GM19193 (cell line): ENCODE measurements around the gene NSUN4.

ENCODE experiments used
- POLR2A ChIP-seq: IDR thresholded peaks from 4 replicates; pipeline ENCODE4 v1.6.1; 2011; ENCODE audit not compliant: insufficient read depth, insufficient read length; ENCODE audit errors: extremely low read depth

The NSUN4 gene

DNA sequence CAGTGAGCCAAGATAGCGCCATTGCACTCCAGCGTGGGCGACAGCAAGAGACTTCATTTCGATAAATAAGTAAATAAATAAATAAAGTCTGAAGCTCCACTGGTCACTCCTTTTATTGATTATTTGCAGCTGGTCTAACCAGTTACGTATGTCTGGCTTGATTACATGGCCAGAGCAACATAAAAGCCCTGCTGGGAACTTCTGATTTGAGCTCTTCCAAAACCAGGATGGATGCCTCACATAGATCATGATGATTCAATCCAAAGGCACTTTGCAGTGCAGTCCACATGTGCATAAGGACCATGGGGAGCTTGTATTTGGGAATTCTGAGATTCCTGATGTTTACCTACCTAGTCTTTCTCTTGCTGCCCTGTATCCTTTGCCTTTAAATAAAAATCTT, 24.0 kb downstream of the NSUN4 start:
- no peak for TF ChIP-seq POLR2A

DNA sequence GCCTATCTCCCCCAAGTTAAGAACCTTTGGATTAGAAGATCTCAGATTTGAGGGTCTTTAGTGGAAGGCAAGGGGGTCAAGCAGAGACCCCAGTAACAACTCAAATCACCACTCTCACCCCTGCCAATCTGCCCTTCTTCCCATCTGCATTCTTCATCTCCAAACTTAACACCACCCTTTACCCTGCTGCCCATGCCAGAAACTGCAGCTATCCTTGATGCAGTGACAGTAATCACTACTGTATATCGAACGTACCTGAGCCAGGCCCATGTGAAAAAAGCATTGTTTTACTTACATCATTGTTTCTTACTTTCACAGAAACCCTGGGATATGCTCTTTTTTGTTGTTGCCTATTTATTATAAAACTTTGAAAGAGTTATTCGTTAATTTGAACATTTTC, 26.5 kb downstream of the NSUN4 start:
- TF ChIP-seq POLR2A = no peak

DNA sequence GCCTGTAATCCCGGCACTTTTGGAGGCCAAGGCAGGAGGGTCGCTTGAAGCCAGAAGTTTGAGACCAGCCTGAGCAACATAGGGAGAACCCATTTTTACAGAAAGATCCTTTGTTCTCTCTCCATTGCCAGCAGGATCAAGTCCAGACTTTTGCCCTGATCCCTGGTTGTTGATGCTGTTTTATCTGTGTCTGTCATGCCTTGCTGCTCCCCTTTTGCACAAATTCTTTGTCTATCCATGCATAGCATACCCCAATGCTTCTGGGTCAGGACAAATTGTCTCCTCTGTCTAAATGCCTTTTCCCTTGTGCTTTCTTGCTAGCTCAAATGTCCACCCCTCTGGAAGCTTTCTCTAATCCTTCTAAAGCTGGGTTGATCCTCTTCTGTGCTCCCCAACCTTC, 28.2 kb downstream of the NSUN4 start:
- TF ChIP-seq POLR2A = no peak

GRCh38 chr1:46369542-46370213, 29.1 kb downstream of the NSUN4 start:
- TF ChIP-seq POLR2A = no peak

DNA sequence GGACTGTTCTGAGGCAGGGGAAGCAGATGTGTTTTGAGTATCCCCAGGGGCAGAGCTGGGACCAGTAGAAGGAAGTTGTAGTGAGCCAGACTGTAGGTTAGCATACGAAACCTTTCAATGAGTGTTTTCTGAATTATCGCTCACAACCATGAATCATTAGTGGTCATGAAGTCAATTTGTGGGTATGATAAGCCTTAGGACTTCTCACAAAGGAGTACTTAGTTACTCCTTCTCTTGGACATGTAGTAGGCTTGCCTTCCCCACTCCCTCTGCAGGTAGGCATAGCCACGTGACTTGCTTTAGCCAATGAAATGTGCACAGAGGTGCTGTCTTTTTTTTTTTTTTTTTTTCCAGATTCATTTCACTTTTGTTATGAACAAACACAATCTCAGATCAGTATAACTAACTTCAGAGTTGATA, 29.6 kb downstream of the NSUN4 start:
- no peak for TF ChIP-seq POLR2A

DNA sequence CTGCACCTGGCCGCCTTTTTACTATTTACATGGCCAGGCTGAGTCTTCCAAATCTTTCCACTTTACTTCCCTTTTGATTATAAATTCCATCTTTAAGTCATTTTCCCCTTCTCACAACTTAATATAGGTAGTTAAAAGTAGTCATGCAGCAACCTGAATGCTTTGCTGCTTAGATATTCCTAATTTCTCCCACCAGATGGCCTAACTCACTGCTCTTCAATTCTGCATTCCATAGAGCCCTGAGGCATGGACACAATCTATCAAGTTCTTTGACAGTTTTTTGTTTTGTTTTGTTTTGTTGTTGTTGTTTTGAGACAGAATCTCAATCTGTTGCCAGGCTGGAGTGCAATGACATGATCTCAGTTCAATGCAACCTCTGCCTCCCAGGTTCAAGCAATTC, 31.8 kb downstream of the NSUN4 start:
- no peak for TF ChIP-seq POLR2A

GRCh38 chr1:46379996-46380395, 39.4 kb downstream of the NSUN4 start:
- TF ChIP-seq POLR2A = no peak

GRCh38 chr1:46380508-46380907, 39.9 kb downstream of the NSUN4 start:
- TF ChIP-seq POLR2A = no peak

GRCh38 chr1:46393510-46393909, 52.9 kb downstream of the NSUN4 start:
- TF ChIP-seq POLR2A = no peak

GRCh38 chr1:46394108-46394871, 53.7 kb downstream of the NSUN4 start, which contains the start of gene FAAH:
TSS of gene FAAH (plus strand) at chr1:46394317. CDS start at chr1:46394349, 32 bp downstream.
- TF ChIP-seq POLR2A = no peak

DNA sequence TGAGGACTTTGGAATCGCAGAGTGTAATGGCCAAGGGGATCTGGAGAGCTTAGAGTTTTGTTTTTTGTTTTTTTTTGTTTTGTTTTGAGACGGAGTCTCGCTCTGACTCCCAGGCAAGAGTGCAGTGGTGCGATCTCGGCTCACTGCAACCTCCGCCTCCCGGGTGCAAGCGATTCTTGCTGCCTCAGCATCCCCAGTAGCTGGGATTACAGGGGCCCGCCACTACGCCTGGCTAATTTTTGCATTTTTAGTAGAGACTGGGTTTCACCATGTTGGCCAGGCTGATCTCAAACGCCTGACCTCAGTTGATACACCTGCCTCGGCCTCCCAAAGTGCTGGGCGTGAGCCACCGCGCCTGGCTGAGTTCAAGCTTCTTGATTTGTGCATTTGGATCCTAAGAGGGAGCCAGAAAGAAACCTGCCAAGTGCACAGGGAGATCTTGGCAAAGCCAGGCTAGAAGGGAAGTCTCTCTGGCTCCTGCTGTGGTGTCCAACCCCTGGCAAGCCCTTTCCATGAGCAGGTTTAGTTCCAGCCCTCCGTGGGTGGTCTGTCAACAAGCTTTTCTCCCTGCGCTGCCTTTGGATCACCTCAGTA, 54.4 kb downstream of the NSUN4 start:
- no peak for TF ChIP-seq POLR2A

DNA sequence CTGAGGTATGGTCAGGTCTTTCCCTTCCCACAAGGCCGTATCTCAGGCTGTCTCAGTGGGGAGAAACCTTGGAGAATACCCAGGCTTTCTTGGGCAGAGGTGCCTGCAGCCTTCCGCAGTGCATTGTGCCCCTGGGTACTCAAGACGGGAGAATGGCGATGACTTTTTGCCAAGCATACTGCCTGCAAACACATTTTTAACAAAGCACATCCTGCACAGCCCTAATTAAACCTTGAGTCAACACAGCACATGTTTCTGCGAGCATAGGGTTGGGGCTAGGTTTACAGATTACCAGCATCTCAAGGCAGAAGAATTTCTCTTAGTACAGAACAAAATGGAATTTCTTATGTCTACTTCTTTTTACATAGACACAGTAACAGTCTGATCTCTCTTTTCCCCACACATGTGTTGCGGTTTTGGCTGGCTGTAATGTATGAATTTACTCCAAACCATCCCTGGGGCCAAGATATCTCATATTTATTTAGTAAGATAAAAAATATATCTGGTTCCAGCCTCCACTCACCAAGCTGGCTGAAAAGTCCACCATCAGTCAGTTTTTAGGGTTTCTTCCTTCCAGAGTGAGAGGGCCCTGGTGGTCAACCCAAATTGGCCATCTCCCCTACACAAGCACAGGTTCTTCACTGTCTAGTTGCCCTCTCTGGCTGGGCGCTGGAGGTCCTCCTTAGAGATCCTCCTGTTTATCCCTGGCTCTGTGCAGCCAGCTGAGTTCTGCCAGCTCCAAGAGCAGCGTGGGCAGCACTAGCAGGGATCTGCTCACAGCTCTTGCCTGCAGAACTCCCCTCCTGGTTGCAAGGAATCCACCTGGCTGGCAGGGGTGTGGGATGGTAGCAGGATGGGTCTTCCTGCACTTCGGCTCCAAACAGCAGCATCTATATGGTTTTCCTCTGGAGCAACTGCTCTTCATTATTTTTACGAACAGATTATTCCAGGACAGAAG, 56.1 kb downstream of the NSUN4 start:
- TF ChIP-seq POLR2A = no peak

GRCh38 chr1:46399307-46399706, 58.7 kb downstream of the NSUN4 start:
- no peak for TF ChIP-seq POLR2A

- TF ChIP-seq POLR2A = no peak
Observed at GRCh38 chr1:46400421-46400820, 59.8 kb downstream of the NSUN4 start.
